OCI-LY1 (cell line): ENCODE measurements around the gene PPP2CA.

ENCODE experiments used
- H2AFZ ChIP-seq: fragments of 200-600 bp; sonication (generic), shearing (Covaris generic); 2 replicates; pipeline ENCODE4 v1.6.0; 2014; ENCODE audit warnings: antibody characterized with exemption, mild to moderate bottlenecking, low read length
- H3F3A ChIP-seq: fragments of 200-600 bp; sonication (generic), shearing (Covaris generic); 2 replicates; pipeline ENCODE4 v1.6.0; 2014; ENCODE audit warnings: mild to moderate bottlenecking, antibody characterized with exemption, low read length, moderate library complexity; ENCODE audit not compliant: insufficient read depth
- H3K27ac ChIP-seq: fragments of 200-600 bp; sonication (generic); 2 replicates; pipeline ENCODE4 v1.5.1; 2014; ENCODE audit warnings: low read length, mixed run types, mild to moderate bottlenecking, low read depth; ENCODE audit not compliant: poor library complexity, severe bottlenecking
- H3K27me3 ChIP-seq: fragments of 200-600 bp; sonication (generic); 2 replicates; pipeline ENCODE4 v1.6.0; 2014; ENCODE audit warnings: antibody characterized with exemption, mild to moderate bottlenecking, low read length, moderate library complexity; ENCODE audit not compliant: insufficient read depth
- H3K36me3 ChIP-seq: fragments of 200-600 bp; sonication (generic); 2 replicates; pipeline ENCODE4 v1.6.1; 2014; ENCODE audit warnings: mild to moderate bottlenecking, antibody characterized with exemption, low read length, moderate library complexity, mixed read lengths; ENCODE audit not compliant: insufficient read depth
- H3K4me1 ChIP-seq: fragments of 200-600 bp; sonication (generic); 2 replicates; pipeline ENCODE4 v1.5.1; 2014; ENCODE audit warnings: mild to moderate bottlenecking, low read length, moderate library complexity; ENCODE audit not compliant: insufficient read depth, severe bottlenecking
- H3K4me2 ChIP-seq: fragments of 200-600 bp; sonication (generic), shearing (Covaris generic); 2 replicates; pipeline ENCODE4 v1.6.1; 2014; ENCODE audit warnings: low read length
- H3K4me3 ChIP-seq: fragments of 200-600 bp; sonication (generic); 2 replicates; pipeline ENCODE4 v1.5.1; 2014; ENCODE audit warnings: low read length, low read depth, mild to moderate bottlenecking, mixed read lengths; ENCODE audit not compliant: poor library complexity, severe bottlenecking
- H3K79me2 ChIP-seq: fragments of 200-600 bp; shearing (Covaris generic); 2 replicates; pipeline ENCODE4 v1.6.1; 2016; ENCODE audit warnings: mixed run types, low read length, mixed read lengths; ENCODE audit not compliant: insufficient read depth
- H3K9ac ChIP-seq: fragments of 200-600 bp; sonication (generic), shearing (Covaris generic); 2 replicates; pipeline ENCODE4 v1.6.1; 2014; ENCODE audit warnings: mild to moderate bottlenecking, low read length, mixed read lengths
- H3K9me2 ChIP-seq: fragments of 200-600 bp; sonication (generic), shearing (Covaris generic); 2 replicates; pipeline ENCODE4 v1.6.1; 2014; ENCODE audit warnings: low read depth, mild to moderate bottlenecking, low read length, mixed read lengths
- H3K9me3 ChIP-seq: fragments of 200-600 bp; shearing (Covaris generic); 2 replicates; pipeline ENCODE4 v1.6.1; 2014; ENCODE audit warnings: low read length, mixed read lengths
- H4K20me1 ChIP-seq: fragments of 200-600 bp; sonication (generic), shearing (Covaris generic); 2 replicates; pipeline ENCODE4 v1.6.0; 2016; ENCODE audit warnings: mild to moderate bottlenecking, low read length; ENCODE audit not compliant: insufficient read depth
- CTCF ChIP-seq: fragments of 200-600 bp; sonication (generic), shearing (Covaris generic); IDR thresholded peaks from 2 replicates; pipeline ENCODE4 v1.5.1; 2017; ENCODE audit warnings: mild to moderate bottlenecking, antibody characterized with exemption, low read length, moderate library complexity, mixed read lengths
- EZH2 ChIP-seq: fragments of 200-600 bp; sonication (generic), shearing (Covaris generic); IDR thresholded peaks from 2 replicates; pipeline ENCODE4 v1.8.0; 2017; ENCODE audit warnings: borderline replicate concordance, mixed run types, mild to moderate bottlenecking, antibody characterized with exemption, low read length, moderate library complexity, mixed read lengths

The PPP2CA gene

GRCh38 chr5:134227776-134228175 lies 1.9 kb upstream of the PPP2CA start:
- no peak overlapping the region for H3K4me2 ChIP-seq
- H3K9ac ChIP-seq: no peak overlapping the region
- H3K9me2 ChIP-seq: no peaks in the 10 kb centered on the region
- no peaks in the 10 kb centered on the region for H4K20me1 ChIP-seq
- H3K4me1 ChIP-seq: peaks cover 27% of the 10 kb centered on the region
- no peak overlapping the region for H2AFZ ChIP-seq
- TF ChIP-seq CTCF: no peak
- TF ChIP-seq EZH2: no peak
- no peaks in the 10 kb centered on the region for H3K27me3 ChIP-seq
- H3F3A ChIP-seq: no peaks in the 10 kb centered on the region
- no peaks in the 10 kb centered on the region for H3K9me3 ChIP-seq
- no peak overlapping the region for H3K27ac ChIP-seq
- no peak overlapping the region for H3K4me3 ChIP-seq
- peaks cover 31% of the 10 kb centered on the region for H3K79me2 ChIP-seq
- peaks cover 22% of the 10 kb centered on the region for H3K36me3 ChIP-seq

GRCh38 chr5:134227259-134227658 lies 1.4 kb upstream of the PPP2CA start:
- Histone ChIP-seq H3K27ac (no peak overlapping the region), H3K79me2 (peaks cover 36% of the 10 kb centered on the region), H2AFZ (no peak overlapping the region), H4K20me1 (no peaks in the 10 kb centered on the region), H3K4me2 (peak overlapping the region; percentile 83), H3K9me3 (no peaks in the 10 kb centered on the region), H3K9me2 (no peaks in the 10 kb centered on the region), H3K4me3 (peak overlapping the region; percentile 98), H3K4me1 (peaks cover 33% of the 10 kb centered on the region), H3F3A (no peaks in the 10 kb centered on the region), H3K27me3 (no peaks in the 10 kb centered on the region), H3K9ac (peak overlapping the region; percentile 100; the same call in 1 of the 2 replicates), H3K36me3 (peaks cover 26% of the 10 kb centered on the region)
- TF ChIP-seq CTCF: no peak
- TF ChIP-seq EZH2: no peak

GRCh38 chr5:134226441-134227192 lies 744 bp upstream of the PPP2CA start:
- peak overlapping the region; percentile 100 for H3K9ac ChIP-seq
- H3K4me1 ChIP-seq: peaks cover 38% of the 10 kb centered on the region
- H2AFZ ChIP-seq: peak overlapping the region; percentile 19; the same call in 1 of the 2 replicates
- no peaks in the 10 kb centered on the region for H4K20me1 ChIP-seq
- H3K9me3 ChIP-seq: no peaks in the 10 kb centered on the region
- peak overlapping the region; percentile 83 for H3K4me2 ChIP-seq
- TF ChIP-seq EZH2: no peak
- TF ChIP-seq CTCF: no peak
- H3K4me3 ChIP-seq: peak overlapping the region; percentile 98
- no peaks in the 10 kb centered on the region for H3F3A ChIP-seq
- H3K79me2 ChIP-seq: peaks cover 42% of the 10 kb centered on the region
- H3K9me2 ChIP-seq: no peaks in the 10 kb centered on the region
- peak overlapping the region; percentile 49 for H3K27ac ChIP-seq
- H3K27me3 ChIP-seq: no peaks in the 10 kb centered on the region
- peaks cover 27% of the 10 kb centered on the region for H3K36me3 ChIP-seq
